B cell (primary cell): ENCODE data around the gene SLC9C1.

Source experiments
- CTCF ChIP-seq: fragments of 200-600 bp; IDR thresholded peaks from one replicate; pipeline ENCODE4 v1.8.0; 2022; ENCODE audit warnings: antibody characterized with exemption, mild to moderate bottlenecking
- EZH2 ChIP-seq: IDR thresholded peaks from 2 replicates; pipeline ENCODE4 v1.6.1; 2012; ENCODE audit warnings: borderline replicate concordance, low read depth, mild to moderate bottlenecking, moderate library complexity, low read length; ENCODE audit not compliant: insufficient read depth, poor library complexity, severe bottlenecking

- TF ChIP-seq CTCF (peak; percentile 88), EZH2 (no peak)
These were observed 33.4 kb upstream of the SLC9C1 start for GRCh38 chr3:112327371-112327951.
